Coronary artery (tissue), 2 donors: Measurements from ENCODE around the gene VCAM1.
A peak's percentile ranks its signal among the peaks of the same experiment; 100 is the strongest.
"Not testable (repeated sequence)": the region's sequence is repeated elsewhere in the genome, so short reads cannot be mapped to it uniquely, and the experiment has no call there.

ENCODE experiments used
- DNase-seq: peaks from one replicate; pipeline ENCODE4 v3.0.0-alpha.2; 2017; ENCODE audit warnings: low spot score
- H3K27ac ChIP-seq, 2 donors: fragments of 200-600 bp; sonication (generic); one replicate each; pipeline ENCODE4 v1.5.1; 2016 to 2019
- H3K4me3 ChIP-seq: fragments of 200-600 bp; sonication (generic); 2 replicates; pipeline ENCODE4 v1.5.1; 2016; ENCODE audit warnings: mild to moderate bottlenecking, moderate library complexity
- CTCF ChIP-seq: fragments of 200-600 bp; sonication (generic); IDR thresholded peaks from one replicate; pipeline ENCODE4 v1.5.1; 2019; ENCODE audit warnings: antibody characterized with exemption

The VCAM1 gene

GRCh38 chr1:100703716-100704115 lies 15.8 kb upstream of the VCAM1 start:
- no peak for DNase-seq
- peak overlapping the region in 1 of 2 donors; percentile 59 for H3K27ac ChIP-seq
- no peak overlapping the region for H3K4me3 ChIP-seq
- no peak for TF ChIP-seq CTCF

- Histone ChIP-seq H3K27ac (peak overlapping the region in 1 of 2 donors; percentile 59), H3K4me3 (no peak overlapping the region)
- no peak for TF ChIP-seq CTCF
- DNase-seq, result no peak
Measured at GRCh38 chr1:100704473-100704872, 15.1 kb upstream of the VCAM1 start.

GRCh38 chr1:100706296-100706695 lies 13.2 kb upstream of the VCAM1 start:
- Histone ChIP-seq H3K4me3 (no peak overlapping the region), H3K27ac (no peak overlapping the region)
- DNase-seq, result no peak
- TF ChIP-seq CTCF, result no peak

- TF ChIP-seq CTCF, result no peak
- DNase-seq, result no peak
- H3K27ac ChIP-seq, result no peak overlapping the region
- H3K4me3 ChIP-seq, result no peak overlapping the region
Measured at GRCh38 chr1:100706856-100707255, 12.7 kb upstream of the VCAM1 start.

GRCh38 chr1:100708476-100709062 lies 11.0 kb upstream of the VCAM1 start:
- DNase-seq, result no peak
- Histone ChIP-seq H3K27ac (peak overlapping the region in 1 of 2 donors; percentile 58), H3K4me3 (no peak overlapping the region)
- TF ChIP-seq CTCF, result no peak

- no peak overlapping the region for H3K4me3 ChIP-seq
- no peak overlapping the region for H3K27ac ChIP-seq
- no peak for TF ChIP-seq CTCF
- no peak for DNase-seq
Measured at GRCh38 chr1:100710906-100711682, 8.4 kb upstream of the VCAM1 start.

GRCh38 chr1:100713027-100713426 lies 6.5 kb upstream of the VCAM1 start:
- DNase-seq, H3K27ac ChIP-seq, H3K4me3 ChIP-seq: not testable (repeated sequence)
